HEK293 (cell line): ENCODE results near the gene VAMP8.

Experiments
- CTCF ChIA-PET: fragments of 350-600 bp; formaldehyde crosslinking; extraction: SDS; loops from one replicate; lab custom pipeline; 2021; ENCODE audit warnings: antibody characterized with exemption; lab: Yijun Ruan, JAX
- POLR2A ChIA-PET: fragments of 300-600 bp; formaldehyde crosslinking; extraction: SDS; loops from one replicate; lab custom pipeline; 2020; ENCODE audit warnings: antibody characterized with exemption, inconsistent platforms; lab: Yijun Ruan, JAX
- H3K27ac ChIP-seq: fragments of 200-500 bp; sonication (Bioruptor generic); 2 replicates; pipeline ENCODE4 v1.5.1; 2014; ENCODE audit warnings: low read depth, low read length, control low read depth, inconsistent platforms; ENCODE audit errors: extremely low read depth
- H3K36me3 ChIP-seq, 2 experiments: fragments of 200-500 bp in 1 of 2; sonication (Bioruptor generic) in 1 of 2; 1 replicate in 1 of 2; 2 replicates in 1 of 2; pipeline ENCODE4 v1.5.1; 2014 to 2017; ENCODE audit warnings: inconsistent platforms in 2 of 2, low read length in 2 of 2; ENCODE audit not compliant: control insufficient read depth in 2 of 2, insufficient read depth in 1 of 2
- H3K4me1 ChIP-seq: fragments of 200-500 bp; sonication (Bioruptor generic); 2 replicates; pipeline ENCODE4 v1.5.1; 2014; ENCODE audit warnings: mild to moderate bottlenecking, low read length, inconsistent platforms; ENCODE audit not compliant: control insufficient read depth, insufficient read depth
- H3K4me3 ChIP-seq: 2 replicates; pipeline ENCODE4 v1.5.1; 2011; ENCODE audit warnings: low read depth, mild to moderate bottlenecking, control low read depth, low read length, moderate library complexity
- H3K9me3 ChIP-seq: fragments of 200-500 bp; sonication (Bioruptor generic); 2 replicates; pipeline ENCODE4 v1.5.1; 2014; ENCODE audit warnings: low read depth, low read length, inconsistent platforms; ENCODE audit not compliant: control insufficient read depth, insufficient read depth
- GLI2 ChIP-seq: fragments of 450-650 bp; formaldehyde crosslinking; IDR thresholded peaks from 2 replicates; pipeline ENCODE4; 2017; ENCODE audit warnings: missing biosample characterization, missing genetic modification characterization, low read depth, borderline replicate concordance
- KLF1 ChIP-seq: fragments of 450-650 bp; formaldehyde crosslinking; IDR thresholded peaks from 2 replicates; pipeline ENCODE4 v1.5.1; 2016; ENCODE audit warnings: missing biosample characterization, missing genetic modification characterization
- OSR2 ChIP-seq: fragments of 450-650 bp; formaldehyde crosslinking; IDR thresholded peaks from 2 replicates; pipeline ENCODE4 v1.5.1; 2016; ENCODE audit warnings: missing biosample characterization, missing genetic modification characterization
- OVOL3 ChIP-seq: fragments of 450-650 bp; formaldehyde crosslinking; IDR thresholded peaks from 2 replicates; pipeline ENCODE4 v1.5.1; 2016; ENCODE audit warnings: missing biosample characterization, missing genetic modification characterization
- PBX3 ChIP-seq: sonication (generic); formaldehyde crosslinking; IDR thresholded peaks from 2 replicates; pipeline ENCODE4 v1.8.1; 2022; ENCODE audit warnings: mild to moderate bottlenecking, moderate library complexity, missing genetic modification reagents
- REST ChIP-seq: fragments of 450-650 bp; formaldehyde crosslinking; IDR thresholded peaks from 2 replicates; pipeline ENCODE4 v1.5.1; 2016; ENCODE audit warnings: missing biosample characterization, missing genetic modification characterization
- SALL2 ChIP-seq: fragments of 450-650 bp; formaldehyde crosslinking; IDR thresholded peaks from 2 replicates; pipeline ENCODE4 v1.5.0; 2017; ENCODE audit warnings: missing biosample characterization, mild to moderate bottlenecking, missing genetic modification characterization, borderline replicate concordance
- SCRT2 ChIP-seq: fragments of 450-650 bp; formaldehyde crosslinking; IDR thresholded peaks from 2 replicates; pipeline ENCODE4 v1.5.1; 2016; ENCODE audit warnings: missing biosample characterization, missing genetic modification characterization
- ZBTB21 ChIP-seq: fragments of 450-650 bp; formaldehyde crosslinking; IDR thresholded peaks from 2 replicates; pipeline ENCODE4 v1.5.1; 2017; ENCODE audit warnings: missing biosample characterization, missing genetic modification characterization
- ZBTB44 ChIP-seq: fragments of 450-650 bp; IDR thresholded peaks from 2 replicates; pipeline ENCODE4 v1.5.1; 2018; ENCODE audit warnings: missing biosample characterization, mild to moderate bottlenecking, missing genetic modification characterization
- ZFP41 ChIP-seq: fragments of 450-650 bp; formaldehyde crosslinking; IDR thresholded peaks from 2 replicates; pipeline ENCODE4 v1.5.1; 2016; ENCODE audit warnings: missing biosample characterization, missing genetic modification characterization, borderline replicate concordance
- ZIC2 ChIP-seq: fragments of 450-650 bp; formaldehyde crosslinking; IDR thresholded peaks from 2 replicates; pipeline ENCODE4 v1.5.1; 2016; ENCODE audit warnings: missing biosample characterization, missing genetic modification characterization
- ZNF157 ChIP-seq: fragments of 450-650 bp; formaldehyde crosslinking; IDR thresholded peaks from 2 replicates; pipeline ENCODE4 v1.5.1; 2016; ENCODE audit warnings: missing biosample characterization, missing genetic modification characterization
- ZNF19 ChIP-seq: fragments of 450-650 bp; formaldehyde crosslinking; IDR thresholded peaks from 2 replicates; pipeline ENCODE4; 2016; ENCODE audit warnings: missing biosample characterization, missing genetic modification characterization, low read depth
- ZNF24 ChIP-seq: fragments of 450-650 bp; formaldehyde crosslinking; IDR thresholded peaks from 2 replicates; pipeline ENCODE4 v1.5.1; 2016; ENCODE audit warnings: missing biosample characterization, missing genetic modification characterization
- ZNF311 ChIP-seq: fragments of 450-650 bp; formaldehyde crosslinking; IDR thresholded peaks from 2 replicates; pipeline ENCODE4 v1.5.1; 2017; ENCODE audit warnings: missing biosample characterization, missing genetic modification characterization, borderline replicate concordance
- ZNF324 ChIP-seq: fragments of 450-650 bp; formaldehyde crosslinking; IDR thresholded peaks from 2 replicates; pipeline ENCODE4 v1.5.1; 2016; ENCODE audit warnings: missing biosample characterization, missing genetic modification characterization
- ZNF48 ChIP-seq: fragments of 450-650 bp; formaldehyde crosslinking; IDR thresholded peaks from 2 replicates; pipeline ENCODE4 v1.5.1; 2016; ENCODE audit warnings: missing biosample characterization, missing genetic modification characterization
- ZNF488 ChIP-seq: fragments of 450-650 bp; formaldehyde crosslinking; IDR thresholded peaks from 2 replicates; pipeline ENCODE4 v1.5.1; 2016; ENCODE audit warnings: missing biosample characterization, missing genetic modification characterization
- ZNF501 ChIP-seq: fragments of 450-650 bp; formaldehyde crosslinking; IDR thresholded peaks from 2 replicates; pipeline ENCODE4 v1.5.1; 2016; ENCODE audit warnings: missing biosample characterization, missing genetic modification characterization
- ZNF548 ChIP-seq: fragments of 450-650 bp; formaldehyde crosslinking; IDR thresholded peaks from 2 replicates; pipeline ENCODE4 v1.5.1; 2016; ENCODE audit warnings: missing biosample characterization, missing genetic modification characterization
- ZNF580 ChIP-seq: fragments of 450-650 bp; formaldehyde crosslinking; IDR thresholded peaks from 2 replicates; pipeline ENCODE4 v1.5.1; 2016; ENCODE audit warnings: missing biosample characterization, missing genetic modification characterization
- ZNF677 ChIP-seq: fragments of 450-650 bp; IDR thresholded peaks from 2 replicates; pipeline ENCODE4 v1.5.0; 2018; ENCODE audit warnings: missing biosample characterization, mild to moderate bottlenecking, missing genetic modification characterization, moderate library complexity
- ZNF707 ChIP-seq: fragments of 450-650 bp; formaldehyde crosslinking; IDR thresholded peaks from 2 replicates; pipeline ENCODE4 v1.5.1; 2016; ENCODE audit warnings: missing biosample characterization, missing genetic modification characterization
- ZNF791 ChIP-seq: fragments of 450-650 bp; formaldehyde crosslinking; IDR thresholded peaks from 2 replicates; pipeline ENCODE4 v1.5.1; 2016; ENCODE audit warnings: missing biosample characterization, missing genetic modification characterization

The VAMP8 gene

GRCh38 chr2:85548608-85548900, 28.8 kb upstream of the VAMP8 start (continued):
- no peak for TF ChIP-seq REST (tag by site-specific recombination)
- TF ChIP-seq SALL2 (tag by site-specific recombination), result no peak
- TF ChIP-seq ZNF677 (tag by site-specific recombination), result no peak
- TF ChIP-seq KLF1 (tag by site-specific recombination), result no peak
- no peak for TF ChIP-seq ZNF311 (tag by site-specific recombination)
- no peak for TF ChIP-seq ZNF580
- TF ChIP-seq ZNF548 (tag by site-specific recombination), result no peak
- TF ChIP-seq ZNF501 (tag by site-specific recombination), result no peak
- no peak for TF ChIP-seq ZNF488 (tag by site-specific recombination)
- TF ChIP-seq, all 188 proteins: peak for 0

GRCh38 chr2:85549095-85549494, 28.3 kb upstream of the VAMP8 start:
- POLR2A ChIA-PET, result interaction anchor here (0.8 to 12.3 kb wide), 4 partner anchors 10 to 194 kb away, joined by 3 to 106 read pairs (median 4); partner anchors contain the start of genes ELMOD3, GGCX and MAT2A
- Histone ChIP-seq H3K27ac (no peak overlapping the region), H3K4me3 (no peak overlapping the region), H3K9me3 (no peaks in the 10 kb centered on the region), H3K4me1 (no peaks in the 10 kb centered on the region), H3K36me3 (peaks cover 26 to 90% of the 10 kb centered on the region in 2 experiments)
- no peak for TF ChIP-seq ZNF324
- TF ChIP-seq SCRT2 (tag by site-specific recombination), result no peak
- TF ChIP-seq ZIC2, result no peak
- no peak for TF ChIP-seq ZNF707 (tag by site-specific recombination)
- no peak for TF ChIP-seq PBX3
- no peak for TF ChIP-seq OSR2
- TF ChIP-seq ZNF48 (tag by site-specific recombination), result no peak
- TF ChIP-seq ZNF24 (tag by site-specific recombination), result no peak
- TF ChIP-seq OVOL3 (tag by site-specific recombination), result no peak
- no peak for TF ChIP-seq ZNF157
- no peak for TF ChIP-seq ZNF791 (tag by site-specific recombination)
- TF ChIP-seq ZNF19 (tag by site-specific recombination), result no peak
- TF ChIP-seq ZBTB44, result no peak
- no peak for TF ChIP-seq ZFP41 (tag by site-specific recombination)
- no peak for TF ChIP-seq KLF1 (tag by site-specific recombination)
- TF ChIP-seq GLI2 (tag by site-specific recombination), result no peak
- no peak for TF ChIP-seq ZBTB21
- CTCF ChIA-PET, result interaction anchor here (0.6 to 9.8 kb wide), 7 partner anchors 8 to 248 kb away, joined by 3 to 144 read pairs (median 4); partner anchors contain the start of genes MAT2A and SH2D6
